SK-N-SH treated with all-trans-retinoic acid at 6 μM for 48 hours (cell line): Measurements from ENCODE around the gene PLEKHM3.

ENCODE experiments used
- ARNTL ChIP-seq: fragments of 450-650 bp; formaldehyde crosslinking; IDR thresholded peaks from 2 replicates; pipeline ENCODE4 v1.5.0; 2020; ENCODE audit warnings: low read depth, mild to moderate bottlenecking, moderate library complexity, borderline replicate concordance
- CSDC2 ChIP-seq: fragments of 250-450 bp; sonication (Bioruptor Pico); IDR thresholded peaks from 2 replicates; pipeline ENCODE4 v1.5.0; 2020; ENCODE audit warnings: mild to moderate bottlenecking, moderate library complexity
- ESRRG ChIP-seq: fragments of 250-450 bp; sonication (Bioruptor Pico); IDR thresholded peaks from 2 replicates; pipeline ENCODE4 v1.6.1; 2021; ENCODE audit warnings: mild to moderate bottlenecking
- GLIS3 ChIP-seq: fragments of 250-450 bp; sonication (Bioruptor Pico); IDR thresholded peaks from 2 replicates; pipeline ENCODE4 v1.5.0; 2020; ENCODE audit warnings: mild to moderate bottlenecking, moderate library complexity
- ISL1 ChIP-seq: fragments of 250-450 bp; sonication (Bioruptor Pico); IDR thresholded peaks from 2 replicates; pipeline ENCODE4 v2.1.2; 2022; ENCODE audit warnings: mild to moderate bottlenecking, moderate library complexity
- PPARA ChIP-seq: fragments of 250-450 bp; sonication (Bioruptor Pico); IDR thresholded peaks from 2 replicates; pipeline ENCODE4 v1.5.0; 2020; ENCODE audit warnings: mild to moderate bottlenecking, borderline replicate concordance
- RARB ChIP-seq: fragments of 250-450 bp; sonication (Bioruptor Pico); IDR thresholded peaks from 2 replicates; pipeline ENCODE4 v1.8.0; 2021; ENCODE audit warnings: mild to moderate bottlenecking, moderate library complexity
- ZNF8 ChIP-seq: fragments of 450-650 bp; formaldehyde crosslinking; IDR thresholded peaks from 2 replicates; pipeline ENCODE4 v1.5.0; 2020; ENCODE audit warnings: mild to moderate bottlenecking, moderate library complexity
- TF ChIP-seq, protein P1 (sequence below): fragments of 250-450 bp; sonication (Bioruptor Pico); IDR thresholded peaks from 2 replicates; pipeline ENCODE4 v1.8.0; 2021; ENCODE audit warnings: low read depth, mild to moderate bottlenecking, moderate library complexity, borderline replicate concordance
- TF ChIP-seq, protein P2 (sequence below): fragments of 250-450 bp; sonication (Bioruptor Pico); IDR thresholded peaks from 2 replicates; pipeline ENCODE4 v1.8.0; 2020; ENCODE audit warnings: mild to moderate bottlenecking, moderate library complexity, borderline replicate concordance
- TF ChIP-seq, protein P3 (sequence below): fragments of 250-450 bp; sonication (Bioruptor Pico); IDR thresholded peaks from 2 replicates; pipeline ENCODE4 v1.5.1; 2020; ENCODE audit warnings: low read depth, mild to moderate bottlenecking, moderate library complexity

DNA sequence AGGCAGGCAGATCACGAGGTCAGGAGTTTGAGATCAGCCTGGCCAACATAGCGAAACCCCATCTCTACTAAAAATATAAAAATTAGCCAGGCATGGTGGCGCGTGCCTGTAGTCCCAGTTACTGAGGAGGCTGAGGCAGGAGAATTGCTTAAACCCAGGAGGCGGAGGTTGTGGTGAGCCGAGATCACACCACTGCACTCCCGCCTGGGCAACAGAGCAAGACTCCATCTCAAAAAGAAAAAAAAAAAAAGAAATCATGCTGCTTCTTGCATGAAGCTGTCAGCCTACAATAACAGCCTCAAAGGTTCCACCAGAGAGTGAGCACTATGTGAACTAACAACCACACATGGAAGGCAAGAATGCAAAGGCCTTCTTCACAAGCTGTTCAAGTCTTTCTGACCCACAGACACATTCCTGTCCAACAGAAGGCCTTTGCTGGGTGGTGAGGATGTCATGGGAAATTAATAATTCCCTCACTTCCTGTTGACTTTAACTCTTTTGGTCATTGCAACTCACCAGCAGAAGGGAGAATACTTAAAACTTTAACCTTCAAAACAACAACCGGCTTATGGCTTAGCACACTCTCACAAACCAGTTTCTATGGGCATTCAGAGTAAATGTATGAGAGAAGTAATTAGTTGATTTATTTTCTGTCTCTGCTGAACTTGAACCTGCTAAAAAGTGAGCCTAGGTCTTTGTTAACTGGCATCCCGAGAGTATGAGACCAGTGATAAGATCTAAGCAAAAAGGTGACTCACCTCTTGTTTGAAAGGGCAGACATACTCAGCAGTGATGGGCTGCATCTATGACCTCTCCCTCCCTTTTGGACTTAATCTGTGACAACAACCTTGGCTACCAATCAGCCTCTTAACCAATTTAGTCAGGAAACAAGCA, 11.8 kb downstream of the PLEKHM3 start:
- TF ChIP-seq ARNTL (no peak), CSDC2 (CRISPR knock-in tag) (no peak), RARB (CRISPR knock-in tag) (no peak), ISL1 (CRISPR knock-in tag) (no peak), ESRRG (CRISPR knock-in tag) (no peak), PPARA (CRISPR knock-in tag) (no peak), ZNF8 (CRISPR knock-in tag) (no peak), GLIS3 (CRISPR knock-in tag) (no peak)
- TF ChIP-seq, protein P1, sequence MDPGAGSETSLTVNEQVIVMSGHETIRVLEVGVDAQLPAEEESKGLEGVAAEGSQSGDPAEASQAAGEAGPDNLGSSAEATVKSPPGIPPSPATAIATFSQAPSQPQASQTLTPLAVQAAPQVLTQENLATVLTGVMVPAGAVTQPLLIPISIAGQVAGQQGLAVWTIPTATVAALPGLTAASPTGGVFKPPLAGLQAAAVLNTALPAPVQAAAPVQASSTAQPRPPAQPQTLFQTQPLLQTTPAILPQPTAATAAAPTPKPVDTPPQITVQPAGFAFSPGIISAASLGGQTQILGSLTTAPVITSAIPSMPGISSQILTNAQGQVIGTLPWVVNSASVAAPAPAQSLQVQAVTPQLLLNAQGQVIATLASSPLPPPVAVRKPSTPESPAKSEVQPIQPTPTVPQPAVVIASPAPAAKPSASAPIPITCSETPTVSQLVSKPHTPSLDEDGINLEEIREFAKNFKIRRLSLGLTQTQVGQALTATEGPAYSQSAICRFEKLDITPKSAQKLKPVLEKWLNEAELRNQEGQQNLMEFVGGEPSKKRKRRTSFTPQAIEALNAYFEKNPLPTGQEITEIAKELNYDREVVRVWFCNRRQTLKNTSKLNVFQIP (CRISPR knock-in tag) = no peak
- TF ChIP-seq, protein P2, sequence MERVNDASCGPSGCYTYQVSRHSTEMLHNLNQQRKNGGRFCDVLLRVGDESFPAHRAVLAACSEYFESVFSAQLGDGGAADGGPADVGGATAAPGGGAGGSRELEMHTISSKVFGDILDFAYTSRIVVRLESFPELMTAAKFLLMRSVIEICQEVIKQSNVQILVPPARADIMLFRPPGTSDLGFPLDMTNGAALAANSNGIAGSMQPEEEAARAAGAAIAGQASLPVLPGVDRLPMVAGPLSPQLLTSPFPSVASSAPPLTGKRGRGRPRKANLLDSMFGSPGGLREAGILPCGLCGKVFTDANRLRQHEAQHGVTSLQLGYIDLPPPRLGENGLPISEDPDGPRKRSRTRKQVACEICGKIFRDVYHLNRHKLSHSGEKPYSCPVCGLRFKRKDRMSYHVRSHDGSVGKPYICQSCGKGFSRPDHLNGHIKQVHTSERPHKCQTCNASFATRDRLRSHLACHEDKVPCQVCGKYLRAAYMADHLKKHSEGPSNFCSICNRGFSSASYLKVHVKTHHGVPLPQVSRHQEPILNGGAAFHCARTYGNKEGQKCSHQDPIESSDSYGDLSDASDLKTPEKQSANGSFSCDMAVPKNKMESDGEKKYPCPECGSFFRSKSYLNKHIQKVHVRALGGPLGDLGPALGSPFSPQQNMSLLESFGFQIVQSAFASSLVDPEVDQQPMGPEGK = no peak
- TF ChIP-seq, protein P3, sequence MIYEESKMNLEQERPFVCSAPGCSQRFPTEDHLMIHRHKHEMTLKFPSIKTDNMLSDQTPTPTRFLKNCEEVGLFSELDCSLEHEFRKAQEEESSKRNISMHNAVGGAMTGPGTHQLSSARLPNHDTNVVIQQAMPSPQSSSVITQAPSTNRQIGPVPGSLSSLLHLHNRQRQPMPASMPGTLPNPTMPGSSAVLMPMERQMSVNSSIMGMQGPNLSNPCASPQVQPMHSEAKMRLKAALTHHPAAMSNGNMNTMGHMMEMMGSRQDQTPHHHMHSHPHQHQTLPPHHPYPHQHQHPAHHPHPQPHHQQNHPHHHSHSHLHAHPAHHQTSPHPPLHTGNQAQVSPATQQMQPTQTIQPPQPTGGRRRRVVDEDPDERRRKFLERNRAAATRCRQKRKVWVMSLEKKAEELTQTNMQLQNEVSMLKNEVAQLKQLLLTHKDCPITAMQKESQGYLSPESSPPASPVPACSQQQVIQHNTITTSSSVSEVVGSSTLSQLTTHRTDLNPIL (CRISPR knock-in tag) = no peak
